NCI-H2196 (cell line): ENCODE measurements around the gene ASPM.
A peak's percentile ranks its signal among the peaks of the same experiment; 100 is the strongest.

ENCODE experiments used
- DNase-seq: peaks from one replicate; lab custom pipeline; 2025; ENCODE audit not compliant: unreplicated experiment; lab: John Stamatoyannopoulos, UW

ASPM gene

GRCh38 chr1:197146101-197147095, at the start of gene ASPM:
Gene ASPM (minus strand): TSS chr1:197146669. CDS start chr1:197146437, 232 bp downstream.
- peak; percentile 93 for DNase-seq

- no peak for DNase-seq
Observed at GRCh38 chr1:197195100-197195499, 48.6 kb upstream of the ASPM start.

GRCh38 chr1:197184190-197184589, 37.7 kb upstream of the ASPM start:
- DNase-seq = no peak

- no peak for DNase-seq
Observed at GRCh38 chr1:197183195-197183748, 36.8 kb upstream of the ASPM start.

GRCh38 chr1:197182716-197183115, 36.2 kb upstream of the ASPM start:
- no peak for DNase-seq

- no peak for DNase-seq
Observed at GRCh38 chr1:197181982-197182381, 35.5 kb upstream of the ASPM start.

- peak; percentile 34 for DNase-seq
Observed at GRCh38 chr1:197180252-197180878, 33.9 kb upstream of the ASPM start.

- no peak for DNase-seq
Observed at GRCh38 chr1:197178998-197179397, 32.5 kb upstream of the ASPM start.

- no peak for DNase-seq
Observed at GRCh38 chr1:197174818-197175217, 28.3 kb upstream of the ASPM start.

GRCh38 chr1:197173571-197174507, 27.4 kb upstream of the ASPM start:
- DNase-seq = no peak

GRCh38 chr1:197171531-197171930, 25.1 kb upstream of the ASPM start:
- DNase-seq = no peak

- DNase-seq = no peak
Observed at GRCh38 chr1:197170538-197170937, 24.1 kb upstream of the ASPM start.

- DNase-seq = no peak
Observed at GRCh38 chr1:197159461-197159860, 13.0 kb upstream of the ASPM start.

GRCh38 chr1:197156692-197157091, 10.2 kb upstream of the ASPM start:
- DNase-seq = no peak

GRCh38 chr1:197152662-197153061, 6.2 kb upstream of the ASPM start:
- no peak for DNase-seq

- DNase-seq = no peak
Observed at GRCh38 chr1:197151185-197151584, 4.7 kb upstream of the ASPM start.

GRCh38 chr1:197150336-197151005, 4.0 kb upstream of the ASPM start:
- DNase-seq = no peak

GRCh38 chr1:197149340-197149739, 2.9 kb upstream of the ASPM start:
- DNase-seq = no peak

- no peak for DNase-seq
Observed at GRCh38 chr1:197145446-197146024, 934 bp downstream of the ASPM start.
